HG03135 (cell line): ENCODE results near the gene PTPRN2.

Source experiments
- ATAC-seq: cut with Tn5 transposase; IDR thresholded peaks from one replicate; pipeline ENCODE4 v1.9.1; 2021; ENCODE audit warnings: mild to moderate bottlenecking, moderate library complexity; ENCODE audit not compliant: unreplicated experiment

The PTPRN2 gene

DNA sequence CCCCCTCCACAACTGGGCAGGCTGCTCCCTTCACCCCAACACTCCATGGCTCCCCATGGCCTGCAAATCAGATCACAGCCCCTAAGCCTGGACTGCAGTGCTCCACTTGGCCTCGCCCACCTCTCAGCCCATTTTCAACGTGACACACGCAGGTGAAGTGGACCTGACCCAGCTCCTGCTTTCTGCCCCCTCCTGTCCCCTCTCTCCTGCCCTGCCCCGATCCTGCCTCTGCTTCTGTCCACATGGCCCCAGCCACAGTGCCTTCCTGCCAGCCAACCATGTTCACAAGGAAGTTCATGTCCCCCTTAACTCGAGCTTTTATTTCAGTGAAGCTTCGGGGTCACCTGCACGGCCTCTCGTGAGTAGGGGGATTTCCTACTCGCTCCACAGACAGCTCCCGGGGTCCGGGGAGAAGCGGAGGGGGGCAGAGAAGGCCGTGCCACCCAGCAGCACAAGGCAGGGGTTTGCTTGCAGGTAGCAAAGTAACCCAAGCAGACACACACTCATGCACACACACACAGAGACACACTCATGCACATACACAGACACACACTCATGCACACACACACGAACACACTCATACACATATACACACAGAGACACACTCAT is 713.3 kb downstream of the PTPRN2 start:
- no peak for ATAC-seq

GRCh38 chr7:157873664-157874063 is 714.0 kb downstream of the PTPRN2 start:
- no peak for ATAC-seq

DNA sequence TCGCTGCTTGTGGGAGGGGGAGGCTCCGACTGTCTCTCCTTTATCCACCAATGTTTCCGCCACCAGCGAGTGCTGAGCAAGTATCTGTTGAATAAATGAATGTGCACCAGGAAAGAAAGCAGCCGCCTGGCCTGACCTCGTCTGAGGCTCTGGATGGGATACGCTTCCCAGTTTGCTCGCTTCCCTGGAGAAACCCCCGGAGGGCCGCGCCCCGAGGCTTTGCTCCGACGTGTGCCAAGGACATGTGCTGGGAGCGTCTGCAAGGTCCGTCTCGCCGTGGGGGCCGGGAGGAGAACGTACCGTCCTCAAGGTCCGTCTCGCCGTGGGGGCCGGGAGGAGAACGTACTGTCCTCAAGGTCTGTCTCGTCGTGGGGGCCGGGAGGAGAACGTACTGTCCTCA is 714.4 kb downstream of the PTPRN2 start:
- no peak for ATAC-seq

GRCh38 chr7:157872447-157872846 is 715.2 kb downstream of the PTPRN2 start:
- no peak for ATAC-seq

- ATAC-seq: no peak
Observed at GRCh38 chr7:157871681-157872080, 715.9 kb downstream of the PTPRN2 start.

DNA sequence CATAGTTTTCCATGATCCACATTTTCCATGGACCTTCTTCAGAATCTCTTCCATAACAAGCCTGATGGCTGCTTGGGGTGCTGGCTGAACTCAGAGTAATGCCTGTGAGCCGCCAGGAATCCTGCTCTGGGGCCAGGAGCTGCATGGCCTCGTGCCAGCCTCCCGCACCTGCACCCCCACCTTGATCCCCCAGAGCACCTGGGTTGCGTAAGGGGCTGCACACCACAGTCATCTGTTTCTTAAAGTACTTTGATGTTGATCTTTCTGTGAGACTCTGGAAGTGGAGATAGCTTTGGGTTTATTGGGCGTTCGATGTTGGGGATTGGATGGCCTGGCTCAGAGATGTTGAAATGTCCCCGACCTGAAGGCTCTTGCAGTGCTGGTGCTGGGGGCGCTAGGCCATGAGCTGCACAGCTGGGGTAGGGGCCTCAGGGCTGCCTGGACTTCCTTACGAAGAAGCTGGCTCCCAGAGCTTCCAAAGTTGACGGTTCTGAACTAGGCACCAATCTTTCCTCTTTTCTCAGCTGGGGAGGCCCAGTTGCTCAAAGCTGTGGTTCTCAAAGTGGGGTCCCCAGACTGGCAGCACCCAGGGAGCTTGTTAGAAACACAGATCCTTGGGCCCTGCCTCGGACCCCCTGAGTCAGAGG is 716.9 kb downstream of the PTPRN2 start:
- ATAC-seq: no peak

DNA sequence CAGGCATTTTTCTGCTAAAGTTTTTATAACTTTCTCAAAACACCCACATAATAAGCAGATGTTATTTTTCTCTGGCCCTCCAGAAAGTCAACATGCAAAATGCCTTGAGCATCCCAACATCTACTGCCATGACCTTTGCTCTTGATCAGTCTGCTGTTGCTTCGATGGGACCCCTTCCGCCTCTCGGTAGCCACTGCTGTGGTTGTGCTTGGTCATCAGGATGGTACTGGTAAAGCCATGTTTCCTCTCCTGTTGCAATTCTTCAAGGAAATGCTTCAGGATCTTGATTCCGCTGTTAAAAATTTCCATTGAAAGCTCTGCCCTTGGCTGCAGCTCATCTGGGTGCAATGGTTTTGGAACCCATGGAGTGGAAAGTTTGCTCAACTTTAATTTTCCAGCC is 717.8 kb downstream of the PTPRN2 start:
- ATAC-seq: no peak

- ATAC-seq: no peak
Observed at GRCh38 chr7:157867685-157868305, 719.8 kb downstream of the PTPRN2 start.

DNA sequence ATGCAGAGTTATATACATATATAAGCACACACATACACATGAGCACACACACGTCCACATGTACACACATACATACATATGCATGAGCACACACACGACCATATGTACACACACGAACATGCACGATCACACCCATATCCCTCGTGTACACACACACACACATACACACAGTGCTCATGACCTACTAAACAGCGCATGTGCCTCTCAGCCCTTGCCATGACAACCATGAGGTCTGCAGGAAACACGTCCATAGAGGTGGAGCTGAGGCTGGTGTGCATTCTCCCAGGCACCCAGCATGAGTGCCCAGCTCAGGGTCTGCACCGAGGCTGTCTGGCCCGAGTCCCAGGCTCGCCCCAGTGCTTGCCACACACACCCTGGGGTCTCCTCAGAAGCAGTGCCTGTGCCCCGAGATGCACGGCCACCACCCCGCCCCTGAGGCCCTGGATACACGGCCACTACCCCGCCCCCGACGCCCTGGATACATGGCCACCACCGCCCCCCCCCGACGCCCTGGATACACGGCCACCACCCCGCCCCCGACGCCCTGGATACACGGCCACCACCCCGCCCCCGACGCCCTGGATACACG is 721.2 kb downstream of the PTPRN2 start:
- no peak for ATAC-seq

DNA sequence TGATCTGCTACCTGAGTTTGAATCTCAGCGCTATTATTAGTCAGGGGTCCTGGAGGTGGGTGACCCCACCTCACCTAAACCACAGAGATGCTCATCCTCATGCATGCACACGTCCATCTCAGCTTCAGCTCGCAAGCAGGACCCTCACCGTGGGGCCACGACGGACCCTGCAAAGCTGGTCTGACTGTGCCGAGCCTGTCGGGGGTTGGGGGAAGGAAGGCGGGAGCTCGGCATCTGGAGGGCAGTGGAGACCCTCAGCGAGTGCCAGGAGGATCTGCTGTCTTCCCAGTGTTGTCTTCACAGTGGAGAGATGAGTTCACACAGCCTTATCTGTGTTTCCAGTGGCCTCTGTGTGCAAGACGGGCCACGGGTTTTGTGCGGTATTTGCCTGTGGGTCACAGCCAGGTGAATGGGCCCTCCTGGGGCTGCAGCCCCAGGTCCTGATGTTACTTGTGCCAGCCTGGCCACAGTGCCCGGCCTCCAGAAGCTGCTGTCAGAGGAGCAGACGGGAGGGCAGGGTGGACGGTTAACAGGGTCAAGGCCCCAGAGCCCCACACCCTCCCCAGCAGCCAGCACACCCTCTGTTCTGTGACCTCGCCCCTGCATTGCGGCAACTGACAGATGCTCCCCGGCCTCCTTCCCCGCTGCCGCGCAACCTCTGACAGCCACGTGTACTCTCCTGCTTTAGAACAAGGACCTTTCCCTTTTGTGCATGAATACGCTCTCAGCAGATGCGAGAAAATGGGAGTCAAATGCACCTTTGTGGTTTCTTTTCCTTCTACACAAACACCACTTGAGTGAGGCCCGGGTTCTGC is 722.1 kb downstream of the PTPRN2 start:
- ATAC-seq: no peak

GRCh38 chr7:157864911-157865310 is 722.7 kb downstream of the PTPRN2 start:
- ATAC-seq: no peak

- no peak for ATAC-seq
Observed at GRCh38 chr7:157863906-157864810, 723.5 kb downstream of the PTPRN2 start.

GRCh38 chr7:157863176-157863575 is 724.4 kb downstream of the PTPRN2 start:
- ATAC-seq: no peak

DNA sequence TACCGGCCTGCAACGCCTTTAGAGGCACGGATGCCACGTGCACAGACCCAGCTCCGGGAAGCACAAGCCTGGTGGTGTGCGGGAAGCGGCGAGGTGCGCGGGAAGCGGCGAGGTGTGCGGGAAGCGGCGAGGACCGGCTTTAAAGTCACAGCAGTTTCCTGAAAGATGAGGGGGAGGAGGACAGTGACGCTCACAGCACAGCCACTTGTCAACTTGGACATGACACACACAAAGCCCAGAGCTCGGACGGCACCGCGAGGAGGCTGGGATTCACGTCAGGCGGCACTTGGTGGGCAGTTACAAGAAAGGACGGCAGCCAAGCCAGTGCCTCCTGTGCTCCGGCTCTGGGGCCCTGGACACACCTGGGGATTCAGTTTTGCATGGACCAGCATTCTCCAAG is 724.9 kb downstream of the PTPRN2 start:
- no peak for ATAC-seq

GRCh38 chr7:157861551-157861950 is 726.1 kb downstream of the PTPRN2 start:
- ATAC-seq: no peak

DNA sequence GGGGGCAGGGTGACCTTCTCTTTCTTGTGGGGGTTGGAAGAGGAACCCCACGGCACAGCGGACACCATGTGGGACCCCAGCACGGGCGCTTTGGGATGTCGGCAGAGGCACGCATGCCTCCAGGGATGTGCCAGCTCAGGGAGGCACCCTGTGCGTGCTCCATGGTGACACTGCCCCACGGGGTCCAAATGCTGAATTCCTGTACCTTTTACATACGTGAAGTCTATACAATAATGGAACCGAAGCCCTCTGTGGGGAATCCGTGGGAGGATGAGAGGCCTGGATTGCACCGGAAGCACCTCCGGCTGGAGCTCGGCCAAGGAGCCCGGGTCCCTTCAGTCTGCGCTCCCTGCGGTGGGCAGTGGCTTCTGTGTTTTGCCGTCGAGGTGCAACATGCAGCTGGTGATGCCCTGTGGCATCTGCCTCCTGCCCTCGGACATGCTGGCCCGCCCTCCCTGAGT is 726.6 kb downstream of the PTPRN2 start:
- no peak for ATAC-seq

GRCh38 chr7:157860406-157860805 is 727.2 kb downstream of the PTPRN2 start:
- ATAC-seq: no peak

GRCh38 chr7:157859915-157860314 is 727.7 kb downstream of the PTPRN2 start:
- ATAC-seq: no peak

GRCh38 chr7:157857578-157858075 is 730.0 kb downstream of the PTPRN2 start:
- no peak for ATAC-seq
